AG08395 (cell line): ENCODE measurements around the gene OTOF.

Source experiments
- DNase-seq: peaks from one replicate; pipeline ENCODE4 v3.0.0; 2012; ENCODE audit warnings: mixed read lengths, low spot score

Gene OTOF

GRCh38 chr2:26464390-26465265, 13.3 kb downstream of the OTOF start:
- DNase-seq = no peak

- peak; percentile 18 for DNase-seq
Measured at GRCh38 chr2:26463244-26464192, 14.4 kb downstream of the OTOF start.

GRCh38 chr2:26462511-26463243, 15.2 kb downstream of the OTOF start:
- peak; percentile 81 for DNase-seq

GRCh38 chr2:26462100-26462499, 15.8 kb downstream of the OTOF start:
- no peak for DNase-seq

GRCh38 chr2:26461601-26462023, 16.3 kb downstream of the OTOF start:
- DNase-seq = no peak

GRCh38 chr2:26460613-26461031, 17.3 kb downstream of the OTOF start:
- no peak for DNase-seq

- DNase-seq = no peak
Measured at GRCh38 chr2:26459991-26460612, 17.8 kb downstream of the OTOF start.

GRCh38 chr2:26458365-26459042, 19.4 kb downstream of the OTOF start:
- no peak for DNase-seq

GRCh38 chr2:26457695-26458364, 20.1 kb downstream of the OTOF start:
- no peak for DNase-seq

GRCh38 chr2:26457251-26457666, 20.7 kb downstream of the OTOF start:
- DNase-seq = no peak

GRCh38 chr2:26456440-26457250, 21.3 kb downstream of the OTOF start:
- DNase-seq = no peak

GRCh38 chr2:26455670-26456439, 22.1 kb downstream of the OTOF start:
- DNase-seq = no peak

GRCh38 chr2:26455037-26455669, 22.8 kb downstream of the OTOF start:
- no peak for DNase-seq

GRCh38 chr2:26454561-26455001, 23.3 kb downstream of the OTOF start:
- DNase-seq = no peak

GRCh38 chr2:26453421-26454329, 24.2 kb downstream of the OTOF start:
- DNase-seq = no peak

- DNase-seq = no peak
Measured at GRCh38 chr2:26451700-26452099, 26.2 kb downstream of the OTOF start.

GRCh38 chr2:26450031-26450635, 27.8 kb downstream of the OTOF start:
- no peak for DNase-seq
